H1 (cell line): ENCODE results near the gene CPT2. TPM values are rescaled to one million over a fixed set of nuclear protein-coding genes. Genes with fewer than 3 reads are reported as not detected.

Experiments used
- CTCF ChIA-PET: fragments of 300-600 bp; sonication (Branson Sonifier 250); formaldehyde crosslinking; loops from one replicate; lab custom pipeline; 2021; ENCODE audit not compliant: partially characterized antibody; lab: Charles Lee
- POLR2A ChIA-PET: fragments of 300-600 bp; sonication (Branson Sonifier 250); formaldehyde crosslinking; loops from one replicate; lab custom pipeline; 2021; ENCODE audit warnings: inconsistent platforms; ENCODE audit not compliant: partially characterized antibody; lab: Charles Lee
- DNase-seq, 2 experiments: peaks; one replicate each; pipeline versions ENCODE4 v3.0.0 to v3.0.0-alpha.2; 2010 to 2022; ENCODE audit warnings: low spot score in 2 of 2, low read depth in 1 of 2, mixed read lengths in 1 of 2
- FAIRE-seq: peaks from 2 replicates; lab custom pipeline; 2011; peaks lifted over from hg19 to GRCh38; lab: Jason Lieb, UNC
- H2AFZ ChIP-seq: 2 replicates; pipeline ENCODE4 v1.8.1; 2012; ENCODE audit warnings: low read length, inconsistent platforms
- H2AK5ac ChIP-seq: 2 replicates; pipeline ENCODE4 v1.6.1; 2013; ENCODE audit warnings: low read depth, low read length
- H2BK120ac ChIP-seq: replicated peaks from 2 replicates; pipeline ENCODE3; 2013; ENCODE audit warnings: low read depth, low read length, inconsistent platforms
- H2BK12ac ChIP-seq: 2 replicates; pipeline ENCODE4 v1.6.1; 2013; ENCODE audit warnings: low read depth, low read length
- H2BK15ac ChIP-seq: 2 replicates; pipeline ENCODE4 v1.6.1; 2013; ENCODE audit warnings: low read length
- H2BK20ac ChIP-seq: 2 replicates; pipeline ENCODE4 v1.6.1; 2013; ENCODE audit warnings: low read length
- H2BK5ac ChIP-seq: 2 replicates; pipeline ENCODE4 v1.6.1; 2013; ENCODE audit warnings: low read depth, low read length
- H3K14ac ChIP-seq: 2 replicates; pipeline ENCODE4 v1.6.1; 2013; ENCODE audit warnings: inconsistent platforms; ENCODE audit not compliant: insufficient read length
- H3K18ac ChIP-seq: 2 replicates; pipeline ENCODE4 v1.6.1; 2013; ENCODE audit warnings: low read length; ENCODE audit errors: extremely low read depth
- H3K23ac ChIP-seq: 2 replicates; pipeline ENCODE4 v1.6.1; 2013; ENCODE audit warnings: inconsistent platforms; ENCODE audit not compliant: insufficient read length
- H3K23me2 ChIP-seq: 2 replicates; pipeline ENCODE4 v1.6.1; 2013; ENCODE audit warnings: low read depth, low read length
- H3K27ac ChIP-seq: 2 replicates; pipeline ENCODE4 v1.6.1; 2011; ENCODE audit warnings: low read depth, low read length, inconsistent platforms
- H3K27me3 ChIP-seq, 4 experiments: replicated peaks in 1 of 4; 1 replicate in 1 of 4; 2 replicates in 3 of 4; pipeline versions ENCODE4 v1.6.1 to v1.8.1; 2011 to 2013; ENCODE audit warnings: low read length in 3 of 4, mild to moderate bottlenecking in 3 of 4, inconsistent platforms in 2 of 4, mixed read lengths in 2 of 4, moderate library complexity in 1 of 4; ENCODE audit not compliant: control insufficient read depth in 3 of 4, insufficient read depth in 3 of 4; ENCODE audit errors: extremely low read depth in 1 of 4
- H3K36me3 ChIP-seq, 4 experiments: 2 replicates each; pipeline versions ENCODE4 v1.6.1 to v1.8.1; 2011 to 2013; ENCODE audit warnings: mild to moderate bottlenecking in 4 of 4, low read length in 3 of 4, moderate library complexity in 2 of 4, control low read depth in 1 of 4, inconsistent platforms in 1 of 4; ENCODE audit not compliant: insufficient read depth in 4 of 4, control insufficient read depth in 2 of 4
- H3K4ac ChIP-seq: replicated peaks from 2 replicates; pipeline ENCODE3; 2013; ENCODE audit warnings: low read length, low read depth, mixed read lengths, inconsistent platforms; ENCODE audit not compliant: insufficient read length
- H3K4me1 ChIP-seq, 4 experiments: replicated peaks in 1 of 4; 1 replicate in 1 of 4; 2 replicates in 3 of 4; pipeline versions ENCODE4 v1.6.1 to v1.8.1; 2011 to 2013; ENCODE audit warnings: low read length in 3 of 4, inconsistent platforms in 2 of 4, mixed read lengths in 1 of 4; ENCODE audit not compliant: insufficient read depth in 4 of 4, control insufficient read depth in 3 of 4
- H3K4me2 ChIP-seq, 2 experiments: 2 replicates each; pipeline versions ENCODE4 v1.6.1 to v1.8.1; 2011 to 2013; ENCODE audit warnings: low read depth in 2 of 2, low read length in 2 of 2, control low read depth in 1 of 2, inconsistent platforms in 1 of 2, mild to moderate bottlenecking in 1 of 2; ENCODE audit not compliant: insufficient read depth in 1 of 2
- H3K4me3 ChIP-seq, 4 experiments: fragments of 200-600, 300-600 bp in 1 of 4; sonication (generic), shearing (Covaris generic), sonication (Bioruptor Twin) in 1 of 4; 2 replicates each; pipeline versions ENCODE4 v1.5.1 to v1.8.1; 2011 to 2016; ENCODE audit warnings: low read length in 4 of 4, low read depth in 3 of 4, control low read depth in 2 of 4, inconsistent platforms in 2 of 4, mild to moderate bottlenecking in 2 of 4, mixed read lengths in 1 of 4, moderate library complexity in 1 of 4; ENCODE audit not compliant: insufficient read depth in 2 of 4; ENCODE audit errors: extremely low read depth in 1 of 4
- H3K56ac ChIP-seq: replicated peaks from 2 replicates; pipeline ENCODE3; 2013; ENCODE audit warnings: low read depth, mild to moderate bottlenecking, mixed read lengths, low read length, inconsistent platforms; ENCODE audit not compliant: insufficient read length
- H3K79me1 ChIP-seq: 2 replicates; pipeline ENCODE4 v1.6.1; 2013; ENCODE audit warnings: low read depth, low read length, control low read depth
- H3K79me2 ChIP-seq, 2 experiments: 2 replicates each; pipeline versions ENCODE4 v1.6.1 to v1.8.1; 2012 to 2013; ENCODE audit warnings: low read length in 2 of 2, mild to moderate bottlenecking in 2 of 2, inconsistent platforms in 1 of 2; ENCODE audit not compliant: insufficient read depth in 2 of 2, control insufficient read depth in 1 of 2
- H3K9ac ChIP-seq, 4 experiments: replicated peaks in 1 of 4; 1 replicate in 1 of 4; 2 replicates in 3 of 4; pipeline versions ENCODE4 v1.6.1 to v1.8.1; 2011 to 2013; ENCODE audit warnings: low read depth in 3 of 4, low read length in 3 of 4, control low read depth in 2 of 4, mild to moderate bottlenecking in 2 of 4, moderate library complexity in 2 of 4, inconsistent platforms in 1 of 4; ENCODE audit errors: extremely low read depth in 1 of 4
- H3K9me3 ChIP-seq, 2 experiments: 2 replicates each; pipeline versions ENCODE4 v1.6.1 to v1.8.1; 2012 to 2013; ENCODE audit warnings: mild to moderate bottlenecking in 2 of 2, moderate library complexity in 2 of 2, control low read depth in 1 of 2, inconsistent platforms in 1 of 2, low read depth in 1 of 2, low read length in 1 of 2, mixed read lengths in 1 of 2; ENCODE audit not compliant: insufficient read depth in 2 of 2
- H4K20me1 ChIP-seq, 2 experiments: replicated peaks in 1 of 2; 2 replicates each; pipeline versions ENCODE3 to v1.8.1; 2011 to 2013; ENCODE audit warnings: inconsistent platforms in 2 of 2, low read length in 2 of 2, mild to moderate bottlenecking in 1 of 2; ENCODE audit not compliant: insufficient read depth in 2 of 2, control insufficient read depth in 1 of 2
- H4K5ac ChIP-seq: 2 replicates; pipeline ENCODE4 v1.6.1; 2013; ENCODE audit warnings: low read length, low read depth, mixed read lengths, inconsistent platforms; ENCODE audit not compliant: insufficient read length
- H4K8ac ChIP-seq: 2 replicates; pipeline ENCODE4 v1.8.0; 2013; ENCODE audit warnings: mild to moderate bottlenecking, moderate library complexity, low read length, inconsistent platforms; ENCODE audit not compliant: insufficient read depth; ENCODE audit errors: extremely low read depth
- H4K91ac ChIP-seq: replicated peaks from 2 replicates; pipeline ENCODE3; 2013; ENCODE audit warnings: low read length, mixed read lengths, inconsistent platforms; ENCODE audit not compliant: insufficient read length
- GABPA ChIP-seq: IDR thresholded peaks from 2 replicates; pipeline ENCODE4 v1.6.1; 2011; ENCODE audit warnings: mild to moderate bottlenecking, low read length, moderate library complexity, borderline replicate concordance; ENCODE audit not compliant: insufficient read depth
- GTF2F1 ChIP-seq: IDR thresholded peaks from 2 replicates; pipeline ENCODE4 v1.6.1; 2012; ENCODE audit warnings: low read depth, low read length, improper control_type of control experiment, borderline replicate concordance
- WGBS, 2 experiments: shearing (Covaris generic) in 1 of 2; methylation state at CpG; one replicate each; pipeline versions ENCODE4 v1.1.6 to v1.1.7; 2013 to 2015; ENCODE audit warnings: low lambda C conversion rate in 2 of 2, mixed read lengths in 2 of 2, inconsistent platforms in 1 of 2, low coverage in 1 of 2, missing lambda C conversion rate in 1 of 2; ENCODE audit not compliant: insufficient replicate concordance in 2 of 2, insufficient coverage in 1 of 2, insufficient read length in 1 of 2; ENCODE audit errors: extremely low coverage in 1 of 2, missing lambda C conversion rate in 1 of 2; 5-methylcytosine and 5-hydroxymethylcytosine counted together
- polyA plus RNA-seq, 7 experiments: library from polyadenylated mRNA; depleted of rRNA in 3 of 7; stranded (reverse) in 5 of 7; unstranded in 2 of 7; fragments of >200 nt in 5 of 7; fragments of 200-250 nt in 2 of 7; gene quantifications; 1 replicate in 5 of 7; 2 replicates in 1 of 7; 4 replicates in 1 of 7; pipeline versions ENCODE4 v1.2.1 to v1.2.3, GENCODE V29; 2011 to 2013; ENCODE audit warnings: missing spikeins in 2 of 7, mixed read lengths in 2 of 7
- total RNA-seq: library from RNA; stranded (reverse); fragmentation: NEBNext Ultra II Directional; extraction: Animal tissue kit (Norgen Biotek cat#: 25700); gene quantifications from 2 replicates; pipeline ENCODE4 v1.2.1, GENCODE V29; 2021

Gene CPT2
- total and polyA plus RNA-seq, 2 of the 8 experiments (the other 6 are each of a cell fraction or from before 2014, with no cell fraction given), result 23.9 to 25.5 TPM

DNA sequence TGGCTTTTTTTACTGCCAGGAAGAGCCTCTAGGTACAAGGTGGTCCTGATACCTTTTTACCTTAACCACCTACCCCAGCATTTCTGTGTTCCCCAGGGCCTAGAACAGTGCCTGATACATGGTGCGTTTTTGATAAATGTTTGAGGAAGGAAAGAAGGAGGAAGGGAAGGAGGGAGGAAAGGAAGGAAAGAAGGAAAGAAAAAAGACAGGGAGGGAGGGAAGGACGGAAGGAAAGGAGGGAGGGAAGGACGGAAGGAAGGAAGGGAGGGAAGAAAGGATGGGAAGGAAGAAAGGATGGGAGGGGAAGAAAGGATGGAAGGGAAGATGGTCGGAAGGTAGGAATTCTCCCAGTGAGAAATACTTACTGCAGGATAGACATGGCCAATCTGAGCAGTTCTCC lies 53.7 kb downstream of the CPT2 start:
- POLR2A ChIA-PET, result interaction anchor here (1.5 to 2.1 kb wide), 2 partner anchors 10 to 11 kb away, joined by 4 to 5 read pairs; no protein-coding TSS in a partner anchor
- no peaks in the 10 kb centered on the region for H3K23me2 ChIP-seq
- H3K4ac ChIP-seq, result no peak overlapping the region
- H4K5ac ChIP-seq, result no peak overlapping the region
- H4K8ac ChIP-seq, result no peak overlapping the region
- H3K23ac ChIP-seq, result no peak overlapping the region
- CTCF ChIA-PET, result interaction anchor here (0.7 to 1.0 kb wide), 2 partner anchors 28 to 37 kb away, joined by 3 read pairs; no protein-coding TSS in a partner anchor
- no peak overlapping the region for H3K18ac ChIP-seq
- peaks cover 0 to 1% of the 10 kb centered on the region in 2 experiments for H4K20me1 ChIP-seq
- H3K4me3 ChIP-seq, result no peak overlapping the region
- H3K79me2 ChIP-seq, result no peaks in the 10 kb centered on the region
- H2BK5ac ChIP-seq, result no peak overlapping the region
- H3K9me3 ChIP-seq, result no peaks in the 10 kb centered on the region
- no peak for FAIRE-seq
- H3K14ac ChIP-seq, result no peak overlapping the region
- no peak overlapping the region for H3K4me2 ChIP-seq
- no peaks in the 10 kb centered on the region for H3K4me1 ChIP-seq
- H2BK15ac ChIP-seq, result no peak overlapping the region
- peaks cover 26 to 89% (median 67%) of the 10 kb centered on the region in 4 experiments for H3K36me3 ChIP-seq
- 78 to 80% methylated on average over 2 to 4 of the region's 4 CpGs for whole genome bisulfite sequencing, 2 experiments
- no peak overlapping the region for H2BK12ac ChIP-seq
- no peak overlapping the region for H2AFZ ChIP-seq
- H3K56ac ChIP-seq, result no peak overlapping the region
- no peak overlapping the region for H2BK120ac ChIP-seq
- no peak overlapping the region for H2AK5ac ChIP-seq
- H4K91ac ChIP-seq, result no peak overlapping the region
- no peaks in the 10 kb centered on the region for H3K27me3 ChIP-seq
- no peak overlapping the region for H3K27ac ChIP-seq
- H3K79me1 ChIP-seq, result no peaks in the 10 kb centered on the region
- no peak overlapping the region for H3K9ac ChIP-seq
- H2BK20ac ChIP-seq, result no peak overlapping the region
- no peak for DNase-seq
- TF ChIP-seq GABPA, result no peak
- no peak for TF ChIP-seq GTF2F1
